Small intestine (tissue), 7 donors: ENCODE data around the gene FAM3A. TPM values are rescaled to one million over a fixed set of nuclear protein-coding genes. Genes with fewer than 3 reads are reported as not detected.

Experiments
- DNase-seq, 2 donors: peaks; one replicate each; pipeline versions ENCODE4 v3.0.0 to v3.0.0-alpha.2; 2013
- FAIRE-seq: peaks from 2 replicates; lab custom pipeline; 2012; peaks lifted over from hg19 to GRCh38; lab: Jason Lieb, UNC
- H3K27ac ChIP-seq, 3 donors: one replicate each; pipeline ENCODE4 v1.5.1; 2013; ENCODE audit warnings: low read length in 2 of 3, mild to moderate bottlenecking in 2 of 3, control low read depth in 1 of 3, inconsistent platforms in 1 of 3, low read depth in 1 of 3, moderate library complexity in 1 of 3
- H3K27me3 ChIP-seq, 3 donors: one replicate each; pipeline ENCODE4 v1.6.1; 2013; ENCODE audit warnings: low read length in 3 of 3, inconsistent platforms in 1 of 3; ENCODE audit not compliant: control insufficient read depth in 3 of 3, insufficient read depth in 3 of 3
- H3K36me3 ChIP-seq, 3 donors: one replicate each; pipeline ENCODE4 v1.6.1; 2013; ENCODE audit warnings: low read length in 3 of 3, inconsistent platforms in 1 of 3, low read depth in 1 of 3, mild to moderate bottlenecking in 1 of 3, moderate library complexity in 1 of 3; ENCODE audit not compliant: control insufficient read depth in 3 of 3, insufficient read depth in 2 of 3
- H3K4me1 ChIP-seq, 3 donors: one replicate each; pipeline ENCODE4 v1.6.1; 2013; ENCODE audit warnings: low read length in 2 of 3, inconsistent platforms in 1 of 3, low read depth in 1 of 3, mild to moderate bottlenecking in 1 of 3, moderate library complexity in 1 of 3; ENCODE audit not compliant: control insufficient read depth in 3 of 3, insufficient read depth in 2 of 3
- H3K4me3 ChIP-seq, 3 donors: one replicate each; pipeline ENCODE4 v1.5.1; 2013; ENCODE audit warnings: low read length in 3 of 3, control low read depth in 1 of 3, inconsistent platforms in 1 of 3, low read depth in 1 of 3, mild to moderate bottlenecking in 1 of 3, moderate library complexity in 1 of 3
- H3K9me3 ChIP-seq, 2 donors: one replicate each; pipeline ENCODE4 v1.6.1; 2013; ENCODE audit warnings: low read depth in 1 of 2, low read length in 1 of 2; ENCODE audit not compliant: control insufficient read depth in 2 of 2, insufficient read depth in 1 of 2
- WGBS, 3 donors: extraction: QIAGEN DNeasy Blood & Tissue Kit; methylation state at CpG; one replicate each; pipeline ENCODE4 v1.1.7; 2013; 5-methylcytosine and 5-hydroxymethylcytosine counted together
- polyA plus RNA-seq, 4 donors: library from polyadenylated mRNA; stranded (reverse) in 3 of 4; unstranded in 1 of 4; fragments of 200-250 nt in 3 of 4; fragments of 120-200 nt in 1 of 4; gene quantifications; one replicate each; pipeline versions ENCODE4 v1.2.1 to v1.2.3, GENCODE V29; 2013
- donor health status: healthy with polysubstance abuse.
- donor health status: control.
- donor health status: control.
- donor health status: Bipolar disorder and iron deficiency.
- donor health status: healthy.

The FAM3A gene
- polyA plus RNA-seq, 4 donors, result 45.6 to 123 (median 90.1) TPM

GRCh38 chrX:154460326-154460725, 55.7 kb downstream of the FAM3A start:
- peaks cover 0 to 51% (median 0%) of the 10 kb centered on the region in 3 donors for H3K36me3 ChIP-seq
- no peak overlapping the region for H3K27ac ChIP-seq
- no peaks in the 10 kb centered on the region for H3K9me3 ChIP-seq
- no peak overlapping the region for H3K4me3 ChIP-seq
- FAIRE-seq (no peak), DNase-seq (no peak)
- no peaks in the 10 kb centered on the region for H3K27me3 ChIP-seq
- 88 to 97% (median 91%) methylated on average over 16 to 26 of the region's 26 CpGs for WGBS, 3 donors
- peaks cover 0 to 6% (median 0%) of the 10 kb centered on the region in 3 donors for H3K4me1 ChIP-seq

DNA sequence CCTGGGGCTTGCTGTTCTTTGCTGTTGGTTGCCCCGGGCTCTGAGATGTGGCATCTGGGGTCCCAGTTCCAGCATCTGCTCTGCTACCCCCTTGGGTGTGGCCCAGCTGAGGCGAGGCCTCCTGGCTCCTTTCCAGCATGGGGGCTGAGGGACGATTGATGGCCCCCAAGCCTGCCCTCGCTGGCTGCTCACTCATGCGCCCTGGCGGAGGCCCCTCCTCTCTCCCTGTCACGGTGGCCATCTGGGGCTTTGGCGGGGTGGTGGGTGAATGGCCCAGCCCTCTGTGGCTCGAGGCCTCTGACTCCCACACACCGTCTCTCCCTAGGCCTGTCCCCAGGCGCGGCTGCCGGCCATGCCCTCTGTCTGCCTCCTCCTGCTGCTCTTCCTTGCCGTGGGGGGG, 56.2 kb downstream of the FAM3A start:
- Histone ChIP-seq H3K27me3 (no peaks in the 10 kb centered on the region), H3K4me1 (peaks cover 0 to 6% (median 0%) of the 10 kb centered on the region in 3 donors), H3K9me3 (no peaks in the 10 kb centered on the region), H3K27ac (no peak overlapping the region), H3K4me3 (peak overlapping the region in 1 of 3 donors; percentile 85), H3K36me3 (peaks cover 0 to 46% (median 0%) of the 10 kb centered on the region in 3 donors)
- 53 to 81% (median 80%) methylated on average over 10 to 14 of the region's 14 CpGs for WGBS, 3 donors
- FAIRE-seq (no peak), DNase-seq (no peak)

DNA sequence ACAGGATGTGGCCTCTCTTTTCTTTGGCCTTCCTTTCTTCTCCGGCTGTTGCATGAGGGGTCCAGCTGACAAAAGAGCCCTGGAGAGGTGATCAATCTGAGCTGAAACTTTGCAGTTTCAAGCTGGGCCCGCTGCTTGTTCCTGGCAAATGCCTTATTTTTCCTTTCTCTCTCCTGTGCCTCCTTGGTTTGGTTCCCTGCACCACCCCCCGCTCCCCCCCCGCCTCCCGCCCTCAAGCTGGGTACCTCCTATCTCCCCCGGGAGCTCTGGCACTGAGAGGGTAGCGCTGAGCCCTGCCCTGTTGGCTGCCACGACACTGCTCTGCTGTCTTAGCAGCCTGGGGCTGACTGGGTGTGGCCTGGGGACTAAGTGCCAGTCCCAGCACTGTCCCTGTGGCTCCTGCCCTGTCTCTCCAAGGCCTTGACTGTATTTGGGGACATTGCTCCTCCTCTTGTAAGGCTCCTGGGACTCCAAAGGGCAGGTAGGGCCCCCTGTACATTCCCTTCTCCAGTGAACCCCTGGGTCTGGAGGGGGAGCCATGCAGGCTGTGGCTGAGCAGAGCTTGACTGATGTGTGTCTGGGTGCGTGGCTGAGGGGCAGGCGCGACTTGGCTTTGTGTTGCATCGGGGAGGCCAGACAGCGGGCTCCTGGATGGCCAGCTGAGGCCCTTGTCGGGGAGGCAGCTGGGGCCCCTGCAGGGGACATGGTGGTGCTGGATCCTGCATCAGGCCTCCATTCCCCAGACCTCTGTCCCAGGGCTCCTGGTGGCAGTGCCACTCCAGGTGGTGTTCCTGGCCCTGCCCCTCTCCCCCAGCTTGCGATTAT, 56.9 kb downstream of the FAM3A start:
- no peaks in the 10 kb centered on the region for H3K27me3 ChIP-seq
- peaks cover 0 to 39% (median 0%) of the 10 kb centered on the region in 3 donors for H3K36me3 ChIP-seq
- DNase-seq (peak; percentile 46 to 60), FAIRE-seq (no peak)
- 22 to 54% (median 34%) methylated on average over 6 to 15 of the region's 15 CpGs for WGBS, 3 donors
- H3K4me1 ChIP-seq, result peaks cover 0 to 6% (median 0%) of the 10 kb centered on the region in 3 donors
- no peaks in the 10 kb centered on the region for H3K9me3 ChIP-seq
- peak overlapping the region; percentile 41 to 85 (median 62) for H3K4me3 ChIP-seq
- peak overlapping the region in 2 of 3 donors; percentile 54 to 61 for H3K27ac ChIP-seq

- WGBS, 3 donors, result 0 to 48% (median 8%) methylated on average over 29 to 88 of the region's 88 CpGs
- H3K36me3 ChIP-seq, result peaks cover 0 to 32% (median 0%) of the 10 kb centered on the region in 3 donors
- H3K27ac ChIP-seq, result peak within 1 kb of the TSS in 2 of 3 donors; percentile 61 to 62
- H3K27me3 ChIP-seq, result no peaks in the 10 kb centered on the region
- DNase-seq (peak; percentile 36 to 78), FAIRE-seq (no peak)
- no peaks in the 10 kb centered on the region for H3K9me3 ChIP-seq
- H3K4me3 ChIP-seq, result peak within 1 kb of the TSS; percentile 41 to 85 (median 62)
- H3K4me1 ChIP-seq, result peaks cover 0 to 6% (median 0%) of the 10 kb centered on the region in 3 donors
Observed at GRCh38 chrX:154458116-154458953, 57.7 kb downstream of the FAM3A start, which contains the start of gene PLXNA3. PLXNA3 (plus strand) TSS chrX:154458281; CDS start chrX:154460184, 1,903 bp downstream.

DNA sequence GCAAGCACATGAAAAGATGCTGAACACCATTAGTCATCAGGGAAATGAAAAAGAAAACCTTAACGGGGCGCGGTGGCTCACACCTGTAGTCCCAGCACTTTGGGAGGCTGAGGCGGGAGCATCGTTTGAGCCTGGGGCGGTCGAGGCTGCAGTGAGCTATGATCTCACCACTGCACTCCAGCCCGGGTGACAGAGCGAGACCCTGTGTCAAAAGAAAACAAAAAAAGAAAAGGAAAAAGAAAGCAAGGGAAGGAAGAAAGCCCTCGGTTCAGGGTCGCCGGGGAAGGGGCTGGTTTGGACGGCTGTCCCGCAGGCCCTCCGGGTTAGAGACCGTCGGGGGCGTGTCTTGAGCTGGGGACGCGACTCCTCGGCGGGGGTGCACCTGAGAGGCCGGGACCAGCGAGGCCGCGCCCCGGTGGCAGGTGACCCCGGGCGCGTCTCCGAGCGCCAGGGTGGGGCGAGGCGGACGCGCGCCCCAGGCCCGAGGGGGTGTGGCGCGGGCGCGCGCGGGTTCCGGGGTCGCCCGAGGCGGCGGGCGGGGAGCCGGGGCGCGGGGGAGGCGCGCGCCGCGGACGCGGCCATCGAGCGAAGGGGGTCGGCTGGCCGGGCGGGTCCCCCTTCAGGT, 58.4 kb downstream of the FAM3A start:
- Histone ChIP-seq H3K27ac (peak overlapping the region in 2 of 3 donors; percentile 53 to 62), H3K4me3 (peak overlapping the region; percentile 23 to 62 (median 47)), H3K4me1 (peaks cover 0 to 6% (median 0%) of the 10 kb centered on the region in 3 donors), H3K36me3 (peaks cover 0 to 28% (median 0%) of the 10 kb centered on the region in 3 donors), H3K27me3 (no peaks in the 10 kb centered on the region), H3K9me3 (no peaks in the 10 kb centered on the region)
- 2 to 44% (median 17%) methylated on average over 34 to 65 of the region's 65 CpGs for WGBS, 3 donors
- DNase-seq (peak; percentile 59 to 80), FAIRE-seq (no peak)

Other genes starting within 250 kb of the FAM3A start
- gene TEX28, start 221.1 kb downstream of the FAM3A start, polyA plus RNA-seq, result not detected
- gene TKTL1, start 220.4 kb downstream of the FAM3A start, polyA plus RNA-seq, result under 1 TPM in 2 of 4 donors, not detected in 2; 0.12 to 0.18 TPM
- gene FLNA, start 141.6 kb downstream of the FAM3A start, polyA plus RNA-seq, result 100 to 1,000 TPM in 1 of 4 donors, 10 to 100 TPM in 3; 19.2 to 251 (median 73.8) TPM
- gene EMD, start 136.9 kb downstream of the FAM3A start, polyA plus RNA-seq, result 10 to 100 TPM; 37.6 to 82.3 (median 55.6) TPM
- gene RPL10, start 117.9 kb downstream of the FAM3A start, polyA plus RNA-seq, result 1,000 to 10,000 TPM; 3,043 to 5,653 (median 5,166) TPM
- gene DNASE1L1, start 107.0 kb downstream of the FAM3A start, polyA plus RNA-seq, result 10 to 100 TPM; 17.0 to 27.4 (median 21.7) TPM
- gene TAFAZZIN, start 104.7 kb downstream of the FAM3A start, polyA plus RNA-seq, result 10 to 100 TPM; 31.8 to 78.3 (median 50.8) TPM
- 100 to 1,000 TPM in 1 of 4 donors, 10 to 100 TPM in 3; 34.0 to 157 (median 57.4) TPM for gene ATP6AP1, start 87.6 kb downstream of the FAM3A start, polyA plus RNA-seq
- 10 to 100 TPM; 59.2 to 76.5 (median 62.6) TPM for gene GDI1, start 79.1 kb downstream of the FAM3A start, polyA plus RNA-seq
- gene FAM50A, start 72.1 kb downstream of the FAM3A start, polyA plus RNA-seq, result 100 to 1,000 TPM in 2 of 4 donors, 10 to 100 TPM in 2; 64.5 to 181 (median 119) TPM
- gene PLXNA3, start 58.0 kb downstream of the FAM3A start, polyA plus RNA-seq, result 10 to 100 TPM in 2 of 4 donors, 1 to 10 TPM in 2; 3.2 to 30.1 (median 9.6) TPM
- gene LAGE3, start 37.0 kb downstream of the FAM3A start, polyA plus RNA-seq, result 10 to 100 TPM in 3 of 4 donors, 1 to 10 TPM in 1; 8.1 to 26.6 (median 21.8) TPM
- gene UBL4A, start 29.6 kb downstream of the FAM3A start, polyA plus RNA-seq, result 10 to 100 TPM; 23.8 to 32.3 (median 28.3) TPM
- 10 to 100 TPM; 11.6 to 22.2 (median 15.8) TPM for gene SLC10A3, start 25.6 kb downstream of the FAM3A start, polyA plus RNA-seq
- 10 to 100 TPM; 10.5 to 23.4 (median 13.3) TPM for gene G6PD, start 30.6 kb upstream of the FAM3A start, polyA plus RNA-seq
- 10 to 100 TPM; 17.7 to 34.9 (median 27.7) TPM for gene IKBKG, start 31.4 kb upstream of the FAM3A start, polyA plus RNA-seq
- gene CTAG1A, start 68.9 kb upstream of the FAM3A start, polyA plus RNA-seq, result not detected
- gene CTAG1B, start 103.0 kb upstream of the FAM3A start, polyA plus RNA-seq, result not detected
- gene CTAG2, start 137.3 kb upstream of the FAM3A start, polyA plus RNA-seq, result 1 to 10 TPM in 1 of 4 donors, not detected in 3; 7.8 TPM
- gene GAB3, start 234.8 kb upstream of the FAM3A start, polyA plus RNA-seq, result 1 to 10 TPM; 1.1 to 2.1 (median 1.3) TPM
- gene DKC1, start 246.6 kb upstream of the FAM3A start, polyA plus RNA-seq, result 10 to 100 TPM; 12.5 to 56.0 (median 32.5) TPM